HCT116 (cell line): ENCODE results near the gene KAT5. TPM values are rescaled to one million over a fixed set of nuclear protein-coding genes. Genes with fewer than 3 reads are reported as not detected.

Experiments used
- ATAC-seq: fragments of 200-7000 bp; cut with Tn5 transposase; 2 replicates; pipeline ENCODE4 v1.9.1; 2020; ENCODE audit warnings: mild to moderate bottlenecking, moderate library complexity
- BruUV-seq: library from RNA; stranded (reverse); fragments of 400-500 nt; replicated peaks from 2 replicates; lab custom pipeline; 2021; lab: Mats Ljungman, UMichigan
- CTCF ChIA-PET: fragments of 300-600 bp; sonication (Branson Sonifier 250); formaldehyde crosslinking; loops from one replicate; lab custom pipeline; 2021; ENCODE audit warnings: antibody characterized with exemption; lab: Charles Lee
- POLR2A ChIA-PET: fragments of 300-600, 350-600 bp; sonication (Branson Sonifier 250); formaldehyde crosslinking; loops from one replicate; lab custom pipeline; 2021; ENCODE audit warnings: antibody characterized with exemption; lab: Charles Lee
- RAD21 ChIA-PET, 2 experiments: fragments of 300-600 bp; sonication (Branson Sonifier 250); formaldehyde crosslinking; loops; one replicate each; lab custom pipeline; 2023; ENCODE audit warnings: low total read pairs in 2 of 2; ENCODE audit not compliant: uncharacterized antibody in 2 of 2, unreplicated experiment in 2 of 2, low non-redundant PET in 1 of 2; lab: Charles Lee
- DNase-seq: peaks from one replicate; pipeline ENCODE4 v3.0.0-alpha.2; 2010; ENCODE audit warnings: low read depth, low spot score
- H2AFZ ChIP-seq: fragments of 200-600 bp; shearing (Covaris generic), sonication (generic); 2 replicates; pipeline ENCODE4 v1.6.1; 2017; ENCODE audit warnings: low read depth, mixed run types, mixed read lengths, antibody characterized with exemption, low read length; ENCODE audit not compliant: poor library complexity, severe bottlenecking
- H3K27ac ChIP-seq: 2 replicates; pipeline ENCODE4 v1.5.1; 2012; ENCODE audit warnings: low read depth, low read length
- H3K27me3 ChIP-seq: fragments of 200-600 bp; sonication (generic); 2 replicates; pipeline ENCODE4 v1.6.1; 2016; ENCODE audit warnings: mixed run types, low read length, mixed read lengths; ENCODE audit not compliant: insufficient read depth
- H3K36me3 ChIP-seq, 2 experiments: fragments of 200-500 bp in 1 of 2; fragments of 200-600 bp in 1 of 2; sonication (Bioruptor generic) in 1 of 2; sonication (generic) in 1 of 2; 2 replicates each; pipeline versions ENCODE4 v1.5.1 to v1.6.1; 2014 to 2016; ENCODE audit warnings: low read length in 2 of 2, inconsistent platforms in 1 of 2, mixed read lengths in 1 of 2, mixed run types in 1 of 2; ENCODE audit not compliant: insufficient read depth in 2 of 2, control insufficient read depth in 1 of 2
- H3K4me1 ChIP-seq, 2 experiments: fragments of 200-600 bp in 1 of 2; sonication (generic) in 1 of 2; 2 replicates each; pipeline versions ENCODE4 v1.5.1 to v1.6.1; 2012 to 2017; ENCODE audit warnings: low read length in 2 of 2, inconsistent platforms in 1 of 2, mild to moderate bottlenecking in 1 of 2, mixed read lengths in 1 of 2, mixed run types in 1 of 2, moderate library complexity in 1 of 2; ENCODE audit not compliant: insufficient read depth in 2 of 2, control insufficient read depth in 1 of 2
- H3K4me2 ChIP-seq: fragments of 200-600 bp; sonication (generic); 2 replicates; pipeline ENCODE4 v1.6.1; 2017; ENCODE audit warnings: mixed run types, low read length, mixed read lengths
- H3K4me3 ChIP-seq, 2 experiments: fragments of 200-600 bp in 1 of 2; sonication (generic) in 1 of 2; replicated peaks in 1 of 2; 2 replicates each; pipeline ENCODE4 v1.5.1; 2011 to 2016; ENCODE audit warnings: low read length in 2 of 2, control low read depth in 1 of 2, low read depth in 1 of 2, mild to moderate bottlenecking in 1 of 2, mixed read lengths in 1 of 2, mixed run types in 1 of 2
- H3K79me2 ChIP-seq: fragments of 200-600 bp; sonication (generic); 2 replicates; pipeline ENCODE4 v1.6.1; 2017; ENCODE audit warnings: mild to moderate bottlenecking, mixed run types, low read length, moderate library complexity, mixed read lengths; ENCODE audit not compliant: insufficient read depth
- H3K9ac ChIP-seq: fragments of 200-600 bp; sonication (generic); 2 replicates; pipeline ENCODE4 v1.6.1; 2016; ENCODE audit warnings: low read length, mixed read lengths
- H3K9me2 ChIP-seq: fragments of 200-600 bp; sonication (generic), shearing (Covaris generic); 2 replicates; pipeline ENCODE4 v1.6.1; 2017; ENCODE audit warnings: mixed run types, mild to moderate bottlenecking, moderate library complexity; ENCODE audit not compliant: insufficient read depth
- H3K9me3 ChIP-seq, 2 experiments: fragments of 200-500 bp in 1 of 2; fragments of 200-600 bp in 1 of 2; sonication (Bioruptor generic) in 1 of 2; sonication (generic) in 1 of 2; 2 replicates each; pipeline ENCODE4 v1.6.1; 2014 to 2017; ENCODE audit warnings: low read length in 2 of 2, mixed read lengths in 2 of 2, inconsistent platforms in 1 of 2, low read depth in 1 of 2, mild to moderate bottlenecking in 1 of 2, mixed run types in 1 of 2, moderate library complexity in 1 of 2; ENCODE audit not compliant: control insufficient read depth in 1 of 2, insufficient read depth in 1 of 2
- H4K20me1 ChIP-seq: fragments of 200-600 bp; sonication (generic), shearing (Covaris generic); 2 replicates; pipeline ENCODE4 v1.6.1; 2017; ENCODE audit warnings: mixed run types, mild to moderate bottlenecking, moderate library complexity; ENCODE audit not compliant: insufficient read depth
- CEBPB ChIP-seq: IDR thresholded peaks from 2 replicates; pipeline ENCODE4 v1.6.1; 2012; ENCODE audit warnings: low read depth
- EZH2phosphoT487 ChIP-seq: fragments of 200-600 bp; IDR thresholded peaks from 2 replicates; pipeline ENCODE4 v1.6.1; 2018; ENCODE audit warnings: antibody characterized with exemption, borderline replicate concordance
- JUND ChIP-seq: IDR thresholded peaks from 2 replicates; pipeline ENCODE4 v1.6.1; 2012
- POLR2AphosphoS5 ChIP-seq: IDR thresholded peaks from 2 replicates; pipeline ENCODE4 v1.6.1; 2011; ENCODE audit warnings: mild to moderate bottlenecking, low read depth, low read length, moderate library complexity
- SIN3A ChIP-seq: IDR thresholded peaks from 2 replicates; pipeline ENCODE4 v1.6.1; 2012; ENCODE audit warnings: low read depth
- SP1 ChIP-seq: IDR thresholded peaks from 2 replicates; pipeline ENCODE4 v1.6.1; 2012; ENCODE audit warnings: low read depth
- SRF ChIP-seq: IDR thresholded peaks from 2 replicates; pipeline ENCODE4 v1.6.1; 2012; ENCODE audit warnings: low read depth
- TCF7L2 ChIP-seq: IDR thresholded peaks from 2 replicates; pipeline ENCODE4 v1.7.0; 2011; ENCODE audit warnings: borderline replicate concordance, inconsistent platforms; ENCODE audit not compliant: insufficient read depth, insufficient read length; ENCODE audit errors: extremely low read depth
- YY1 ChIP-seq: IDR thresholded peaks from 2 replicates; pipeline ENCODE4 v1.6.1; 2011; ENCODE audit warnings: low read length, low read depth, moderate library complexity, mild to moderate bottlenecking; ENCODE audit not compliant: insufficient replicate concordance; ENCODE audit errors: extremely low read depth
- ZFX ChIP-seq: fragments of 450-650 bp; IDR thresholded peaks from 2 replicates; pipeline ENCODE4 v1.6.1; 2017
- intact Hi-C: fragments of 100-400 bp; cut with micrococcal nuclease; formaldehyde crosslinking; loops from 2 replicates; pipeline ENCODE4 v1.10.0; 2022
- total RNA-seq: library from RNA; stranded (reverse); gene quantifications from one replicate; pipeline ENCODE4 v1.2.1, GENCODE V29; 2021; ENCODE audit not compliant: unreplicated experiment
- TF ChIP-seq, protein P1 (sequence below): IDR thresholded peaks from 2 replicates; pipeline ENCODE4 v1.6.1; 2011; ENCODE audit warnings: mild to moderate bottlenecking, low read length, moderate library complexity; ENCODE audit not compliant: insufficient replicate concordance; ENCODE audit errors: extremely low read depth
- TF ChIP-seq, protein P2 (sequence below), 3 experiments: fragments of 200-600 bp in 1 of 3; sonication (generic) in 1 of 3; IDR thresholded peaks in 2 of 3; conservative IDR thresholded peaks in 1 of 3; 2 replicates each; pipeline ENCODE4 v1.5.1; 2012 to 2017; ENCODE audit warnings: low read depth in 2 of 3, low read length in 2 of 3, antibody characterized with exemption in 1 of 3, borderline replicate concordance in 1 of 3, control low read depth in 1 of 3, mild to moderate bottlenecking in 1 of 3, mixed read lengths in 1 of 3, mixed run types in 1 of 3, moderate library complexity in 1 of 3; ENCODE audit not compliant: insufficient read depth in 1 of 3

KAT5 gene
- total RNA-seq, 1 experiment from 2014 or later = 78.7 TPM

DNA sequence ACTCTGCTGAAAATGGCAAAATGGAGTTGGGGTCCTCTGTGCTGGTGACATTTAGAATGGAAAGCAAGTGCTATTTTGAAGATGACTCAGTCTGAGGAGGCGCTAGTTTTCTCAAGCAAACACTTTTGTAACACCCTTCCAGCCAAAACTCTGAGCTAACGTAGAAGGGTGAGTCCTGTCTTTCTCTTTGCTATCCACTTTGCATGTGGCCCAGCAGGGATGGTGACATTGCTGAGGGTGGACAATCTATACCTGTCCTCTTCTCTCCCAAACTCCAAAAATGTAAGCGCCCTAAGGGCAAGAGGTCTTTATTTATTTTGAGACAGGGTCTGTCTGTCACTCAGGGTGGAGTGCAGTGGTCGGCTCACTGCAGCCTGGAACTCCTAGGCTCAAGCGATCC is 3.6 kb upstream of the KAT5 start:
- H3K4me2 ChIP-seq = no peak overlapping the region
- ATAC-seq (no peak), DNase-seq (no peak)
- TF ChIP-seq SP1 (no peak), EZH2phosphoT487 (no peak), JUND (no peak), TCF7L2 (no peak), YY1 (no peak), ZFX (no peak)
- TF ChIP-seq, protein P1, sequence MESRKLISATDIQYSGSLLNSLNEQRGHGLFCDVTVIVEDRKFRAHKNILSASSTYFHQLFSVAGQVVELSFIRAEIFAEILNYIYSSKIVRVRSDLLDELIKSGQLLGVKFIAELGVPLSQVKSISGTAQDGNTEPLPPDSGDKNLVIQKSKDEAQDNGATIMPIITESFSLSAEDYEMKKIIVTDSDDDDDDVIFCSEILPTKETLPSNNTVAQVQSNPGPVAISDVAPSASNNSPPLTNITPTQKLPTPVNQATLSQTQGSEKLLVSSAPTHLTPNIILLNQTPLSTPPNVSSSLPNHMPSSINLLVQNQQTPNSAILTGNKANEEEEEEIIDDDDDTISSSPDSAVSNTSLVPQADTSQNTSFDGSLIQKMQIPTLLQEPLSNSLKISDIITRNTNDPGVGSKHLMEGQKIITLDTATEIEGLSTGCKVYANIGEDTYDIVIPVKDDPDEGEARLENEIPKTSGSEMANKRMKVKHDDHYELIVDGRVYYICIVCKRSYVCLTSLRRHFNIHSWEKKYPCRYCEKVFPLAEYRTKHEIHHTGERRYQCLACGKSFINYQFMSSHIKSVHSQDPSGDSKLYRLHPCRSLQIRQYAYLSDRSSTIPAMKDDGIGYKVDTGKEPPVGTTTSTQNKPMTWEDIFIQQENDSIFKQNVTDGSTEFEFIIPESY = no peak
- H4K20me1 ChIP-seq = no peaks in the 10 kb centered on the region
- H3K79me2 ChIP-seq = peaks cover 10% of the 10 kb centered on the region; the same call in 1 of the 2 replicates
- ChIA-PET CTCF (no interaction called here), RAD21 (no interaction called here), POLR2A (no interaction called here)
- H3K4me1 ChIP-seq = peaks cover 10 to 33% of the 10 kb centered on the region in 2 experiments; a peak in 3 of 4 replicates
- H2AFZ ChIP-seq = no peak overlapping the region
- no peaks in the 10 kb centered on the region for H3K27me3 ChIP-seq
- no peaks in the 10 kb centered on the region for H3K9me3 ChIP-seq
- H3K9ac ChIP-seq = no peak overlapping the region
- H3K4me3 ChIP-seq = no peak overlapping the region
- no TSS peak for BruUV-seq
- H3K9me2 ChIP-seq = no peaks in the 10 kb centered on the region
- intact Hi-C loops = no loop called here
- H3K27ac ChIP-seq = no peak overlapping the region
- H3K36me3 ChIP-seq = peaks cover 0 to 4% of the 10 kb centered on the region in 2 experiments; a peak in 2 of 4 replicates

DNA sequence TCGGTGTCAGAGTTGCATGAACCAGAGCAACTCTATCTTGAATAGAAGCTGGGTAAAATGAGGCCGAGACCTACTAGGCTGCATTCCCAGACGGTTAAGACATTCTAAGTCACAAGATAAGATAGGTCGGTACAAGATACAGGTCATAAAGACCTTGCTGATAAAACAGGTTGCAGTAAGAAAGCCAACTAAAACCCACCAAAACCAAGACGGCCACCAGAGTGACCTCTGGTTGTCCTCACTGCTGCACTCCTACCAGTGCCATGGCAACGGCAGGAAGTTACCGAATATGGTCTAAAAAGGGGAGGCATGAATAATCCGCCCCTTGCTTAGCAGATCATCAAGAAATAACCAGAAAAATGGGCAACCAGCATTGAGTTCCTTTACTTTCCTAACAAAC is 2.4 kb upstream of the KAT5 start:
- POLR2A ChIA-PET = no interaction called here
- CTCF ChIA-PET = interaction anchor here (1.2 kb wide), 1 partner anchor 11 kb away, joined by 3 read pairs; the partner anchor contains the start of gene RNASEH2C
- Histone ChIP-seq H3K9me3 (no peaks in the 10 kb centered on the region), H3K9me2 (no peaks in the 10 kb centered on the region), H3K4me1 (peaks cover 10 to 33% of the 10 kb centered on the region in 2 experiments; a peak in 3 of 4 replicates), H2AFZ (no peak overlapping the region), H3K27me3 (no peaks in the 10 kb centered on the region), H3K36me3 (peaks cover 4 to 15% of the 10 kb centered on the region in 2 experiments; a peak in 3 of 4 replicates), H3K4me2 (no peak overlapping the region), H4K20me1 (no peaks in the 10 kb centered on the region), H3K9ac (no peak overlapping the region), H3K4me3 (no peak overlapping the region), H3K27ac (no peak overlapping the region), H3K79me2 (peaks cover 22% of the 10 kb centered on the region; the same call in 1 of the 2 replicates)
- DNase-seq (no peak), ATAC-seq (no peak)
- intact Hi-C loops = loop anchor here (5.0 kb wide), 2 partner anchors 73 to 163 kb away; partner anchors contain the start of genes AP5B1 and EFEMP2
- RAD21 ChIA-PET = no interaction called here
- no TSS peak for BruUV-seq
- TF ChIP-seq EZH2phosphoT487 (no peak), CEBPB (no peak), JUND (no peak), ZFX (no peak), SIN3A (no peak), POLR2AphosphoS5 (no peak), YY1 (no peak), SRF (peak; percentile 80; the same call in 1 of the 2 replicates)
- TF ChIP-seq, protein P2, sequence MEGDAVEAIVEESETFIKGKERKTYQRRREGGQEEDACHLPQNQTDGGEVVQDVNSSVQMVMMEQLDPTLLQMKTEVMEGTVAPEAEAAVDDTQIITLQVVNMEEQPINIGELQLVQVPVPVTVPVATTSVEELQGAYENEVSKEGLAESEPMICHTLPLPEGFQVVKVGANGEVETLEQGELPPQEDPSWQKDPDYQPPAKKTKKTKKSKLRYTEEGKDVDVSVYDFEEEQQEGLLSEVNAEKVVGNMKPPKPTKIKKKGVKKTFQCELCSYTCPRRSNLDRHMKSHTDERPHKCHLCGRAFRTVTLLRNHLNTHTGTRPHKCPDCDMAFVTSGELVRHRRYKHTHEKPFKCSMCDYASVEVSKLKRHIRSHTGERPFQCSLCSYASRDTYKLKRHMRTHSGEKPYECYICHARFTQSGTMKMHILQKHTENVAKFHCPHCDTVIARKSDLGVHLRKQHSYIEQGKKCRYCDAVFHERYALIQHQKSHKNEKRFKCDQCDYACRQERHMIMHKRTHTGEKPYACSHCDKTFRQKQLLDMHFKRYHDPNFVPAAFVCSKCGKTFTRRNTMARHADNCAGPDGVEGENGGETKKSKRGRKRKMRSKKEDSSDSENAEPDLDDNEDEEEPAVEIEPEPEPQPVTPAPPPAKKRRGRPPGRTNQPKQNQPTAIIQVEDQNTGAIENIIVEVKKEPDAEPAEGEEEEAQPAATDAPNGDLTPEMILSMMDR (IDR thresholded peaks at IDR 0.05 in 2 of 3, conservative IDR thresholded peaks at IDR 0.05 in 1 of 3; ENCODE audit: borderline replicate concordance in 1 of 3, insufficient read depth in 1 of 3, low read depth in 2 of 3, low read length in 2 of 3) = no peak
